ENCODE results near the gene CRABP1. TPM values are rescaled to one million over a fixed set of nuclear protein-coding genes. Genes with fewer than 3 reads are reported as not detected.

CRABP1 gene
- total RNA-seq: not detected in 2 replicates

GRCh38 chr15:78340231-78341056, at the start of gene CRABP1:
CRABP1 (plus strand) TSS chr15:78340353; CDS start chr15:78340429, 76 bp downstream.

GRCh38 chr15:78299101-78299930, 40.8 kb upstream of the CRABP1 start, which contains the start of gene SKIC8:
SKIC8 (minus strand) TSS chr15:78299609; CDS start chr15:78295686, 3,923 bp downstream.

Other genes starting within 250 kb of the CRABP1 start
- gene SH2D7, start 247.8 kb upstream of the CRABP1 start, total RNA-seq: not detected in 2 replicates
- gene CIB2, start 208.9 kb upstream of the CRABP1 start, total RNA-seq: 2.0 and 2.4 TPM in 2 replicates
- gene IDH3A, start 191.0 kb upstream of the CRABP1 start, total RNA-seq: 24.0 and 29.0 TPM in 2 replicates
- not detected in 2 replicates for gene ACSBG1, start 105.8 kb upstream of the CRABP1 start, total RNA-seq
- 1.00 and 3.5 TPM in 2 replicates for gene DNAJA4, start 75.8 kb upstream of the CRABP1 start, total RNA-seq
- 83.0 and 98.4 TPM in 2 replicates for gene SKIC8, start 40.7 kb upstream of the CRABP1 start, total RNA-seq
- 13.9 and 15.3 TPM in 2 replicates for gene IREB2, start 97.9 kb downstream of the CRABP1 start, total RNA-seq
- 2.1 and 2.5 TPM in 2 replicates for gene HYKK, start 167.2 kb downstream of the CRABP1 start, total RNA-seq
- gene PSMA4, start 200.1 kb downstream of the CRABP1 start, total RNA-seq: 130 and 168 TPM in 2 replicates
- 0.09 and 0.14 TPM in 2 replicates for gene CHRNA5, start 225.2 kb downstream of the CRABP1 start, total RNA-seq

Measured in smooth muscle cell of bladder (primary cell).